ENCODE results near the gene ZC3H12D.

- no peak for TF ChIP-seq CTCF (IDR thresholded peaks at IDR 0.05)
- no peak for TF ChIP-seq POLR2AphosphoS5 (IDR thresholded peaks at IDR 0.05)
- no peak for TF ChIP-seq POLR2A (IDR thresholded peaks at IDR 0.05; ENCODE audit: low read depth)
Observed at GRCh38 chr6:149445095-149445466, 39.7 kb downstream of the ZC3H12D start.
